ENCODE results near the gene PPP2R1B.

The PPP2R1B gene
- 53.6 to 94.3 (median 63.3) reads per million in 9 experiments for total RNA-seq

GRCh38 chr11:111765984-111766833 lies at the start of gene PPP2R1B:
Gene PPP2R1B, minus strand, starts transcription at chr11:111766389. Its CDS starts 28 bp downstream, at chr11:111766361.
- peak within 1 kb of the TSS; percentile 89 to 98 for H3K4me3 Mint-ChIP-seq
- H3K27ac Mint-ChIP-seq, result peak within 1 kb of the TSS; percentile 91 to 94
- peak; percentile 59 to 65 (median 60) for DNase-seq
- H3K4me1 Mint-ChIP-seq (ENCODE audit: low read depth in 2 of 2), result peaks cover 30 to 37% of the 10 kb centered on the region in 2 donors
- no peaks in the 10 kb centered on the region for H3K27me3 Mint-ChIP-seq
- peaks cover 11% of the 10 kb centered on the region for H3K36me3 Mint-ChIP-seq (ENCODE audit: insufficient read depth)
- H3K9me3 Mint-ChIP-seq, result no peaks in the 10 kb centered on the region
- ATAC-seq (replicated peaks), result peak; percentile 97

DNA sequence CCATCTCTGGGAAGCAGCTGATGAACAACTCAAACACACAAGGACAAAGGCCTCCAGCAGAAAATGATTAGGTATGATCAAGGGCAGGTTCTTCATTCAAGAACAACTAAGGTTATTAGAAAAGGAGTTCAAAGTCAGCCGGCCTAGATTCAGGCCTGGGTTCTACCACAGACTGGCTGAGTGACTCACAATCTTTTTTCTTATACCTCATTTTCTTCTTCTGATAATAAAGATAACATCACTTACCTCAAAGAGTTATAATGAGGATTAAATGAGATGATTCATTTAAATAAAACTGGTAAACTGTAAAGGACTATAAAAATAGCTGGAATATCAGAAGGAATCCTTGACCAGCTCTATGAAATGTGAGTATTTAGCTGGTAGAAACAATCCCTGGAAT lies 49.3 kb upstream of the PPP2R1B start:
- no peaks in the 10 kb centered on the region for H3K9me3 Mint-ChIP-seq
- H3K4me3 Mint-ChIP-seq, result no peak overlapping the region
- no peak for ATAC-seq (replicated peaks)
- H3K4me1 Mint-ChIP-seq (ENCODE audit: low read depth in 2 of 2), result peaks cover 2 to 8% of the 10 kb centered on the region in 2 donors
- H3K27me3 Mint-ChIP-seq, result no peaks in the 10 kb centered on the region
- no peaks in the 10 kb centered on the region for H3K36me3 Mint-ChIP-seq (ENCODE audit: insufficient read depth)
- H3K27ac Mint-ChIP-seq, result peak overlapping the region in 1 of 2 donors; percentile 75
- DNase-seq, result no peak

DNA sequence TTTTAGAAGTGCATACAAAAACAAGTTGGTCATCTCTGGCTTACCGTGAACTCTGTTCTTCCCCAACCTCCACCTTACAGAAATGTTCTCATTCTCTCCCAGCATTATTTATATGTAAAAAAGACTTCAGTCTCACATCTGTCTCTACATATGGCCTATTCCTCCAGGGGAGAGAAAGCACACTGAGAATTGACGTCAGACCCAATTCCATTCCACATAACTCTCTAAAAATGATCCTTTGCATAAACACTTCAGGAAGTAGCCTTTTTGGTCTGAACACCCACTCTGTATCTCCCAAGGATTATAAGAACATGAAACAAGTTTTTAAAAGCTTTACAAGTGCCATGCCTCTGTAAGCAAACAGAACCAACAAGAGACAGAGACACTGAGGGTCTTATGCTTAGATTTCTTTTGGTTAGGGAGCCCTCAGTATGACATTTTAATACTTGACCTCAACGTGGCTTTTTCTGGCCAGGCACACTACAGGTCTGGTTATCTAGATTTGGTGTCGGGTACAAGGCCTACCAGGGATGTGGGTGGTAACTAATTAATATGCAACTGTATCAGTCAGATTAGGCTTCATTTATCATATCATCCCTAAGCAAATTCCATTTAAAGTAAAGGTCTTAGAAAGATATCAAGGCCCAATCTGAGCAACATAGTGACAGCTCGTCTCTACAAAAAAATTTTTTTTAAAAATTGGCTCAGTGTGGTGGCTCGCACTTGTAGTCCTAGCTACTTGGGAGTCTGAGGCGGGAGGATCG lies 48.5 kb upstream of the PPP2R1B start:
- Mint-ChIP-seq H3K27ac (peak overlapping the region in 1 of 2 donors; percentile 75), H3K4me3 (no peak overlapping the region), H3K27me3 (no peaks in the 10 kb centered on the region), H3K9me3 (no peaks in the 10 kb centered on the region), H3K4me1 (ENCODE audit: low read depth in 2 of 2) (peaks cover 2 to 8% of the 10 kb centered on the region in 2 donors), H3K36me3 (ENCODE audit: insufficient read depth) (peaks cover 3% of the 10 kb centered on the region)
- no peak for DNase-seq
- ATAC-seq (replicated peaks), result no peak

DNA sequence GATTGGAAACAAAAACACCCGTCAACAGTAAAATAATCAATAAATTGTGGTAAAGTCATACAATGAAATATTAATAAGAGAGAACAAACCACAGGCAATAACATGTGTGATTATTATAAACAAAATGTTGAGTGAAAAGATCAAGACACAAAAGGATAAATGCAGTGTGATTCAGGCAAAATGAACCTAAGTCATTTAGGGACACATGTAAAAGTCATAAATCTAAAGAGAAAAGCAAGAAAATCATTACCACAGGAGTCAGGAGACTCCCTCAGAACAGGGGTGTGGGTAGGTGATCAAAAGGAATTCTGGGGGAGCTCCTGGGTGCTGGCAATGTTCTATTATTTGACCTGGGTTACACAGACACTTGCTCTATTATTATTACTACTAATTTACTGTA lies 47.9 kb upstream of the PPP2R1B start:
- Mint-ChIP-seq H3K27ac (peak overlapping the region in 1 of 2 donors; percentile 75), H3K9me3 (no peaks in the 10 kb centered on the region), H3K36me3 (ENCODE audit: insufficient read depth) (peaks cover 3% of the 10 kb centered on the region), H3K27me3 (no peaks in the 10 kb centered on the region), H3K4me3 (no peak overlapping the region), H3K4me1 (ENCODE audit: low read depth in 2 of 2) (peaks cover 2 to 8% of the 10 kb centered on the region in 2 donors)
- DNase-seq (no peak), ATAC-seq (replicated peaks) (no peak)

GRCh38 chr11:111812211-111812610 lies 46.0 kb upstream of the PPP2R1B start:
- no peaks in the 10 kb centered on the region for H3K9me3 Mint-ChIP-seq
- no peak for DNase-seq
- peaks cover 16% of the 10 kb centered on the region for H3K36me3 Mint-ChIP-seq (ENCODE audit: insufficient read depth)
- no peak overlapping the region for H3K4me3 Mint-ChIP-seq
- peaks cover 3 to 8% of the 10 kb centered on the region in 2 donors for H3K4me1 Mint-ChIP-seq (ENCODE audit: low read depth in 2 of 2)
- H3K27ac Mint-ChIP-seq, result no peak overlapping the region
- H3K27me3 Mint-ChIP-seq, result no peaks in the 10 kb centered on the region
- ATAC-seq (replicated peaks), result no peak

DNA sequence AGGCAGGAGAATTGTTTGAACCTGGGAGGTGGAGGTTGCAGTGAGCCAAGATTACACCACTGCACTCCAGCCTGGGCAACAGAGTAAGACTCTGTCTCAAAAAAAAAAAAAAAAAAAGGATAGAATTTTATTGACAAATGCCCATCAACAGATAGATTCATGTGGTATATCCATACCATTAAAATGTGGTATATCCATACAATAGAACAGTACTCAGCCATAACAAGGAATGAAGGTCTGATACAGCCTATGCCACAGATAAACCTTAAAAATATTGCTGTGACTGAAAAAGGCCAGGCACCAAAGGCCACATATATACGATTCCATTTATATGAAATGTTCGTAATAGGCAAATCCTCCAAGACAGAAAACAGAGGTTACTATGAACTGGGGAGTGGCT lies 45.3 kb upstream of the PPP2R1B start:
- H3K4me1 Mint-ChIP-seq (ENCODE audit: low read depth in 2 of 2), result peaks cover 3 to 8% of the 10 kb centered on the region in 2 donors
- DNase-seq, result no peak
- peaks cover 16% of the 10 kb centered on the region for H3K36me3 Mint-ChIP-seq (ENCODE audit: insufficient read depth)
- no peaks in the 10 kb centered on the region for H3K27me3 Mint-ChIP-seq
- no peak for ATAC-seq (replicated peaks)
- H3K27ac Mint-ChIP-seq, result no peak overlapping the region
- H3K9me3 Mint-ChIP-seq, result no peaks in the 10 kb centered on the region
- no peak overlapping the region for H3K4me3 Mint-ChIP-seq

GRCh38 chr11:111808834-111809233 lies 42.6 kb upstream of the PPP2R1B start:
- ATAC-seq (replicated peaks), result no peak
- DNase-seq, result no peak
- Mint-ChIP-seq H3K36me3 (ENCODE audit: insufficient read depth) (peaks cover 23% of the 10 kb centered on the region), H3K4me1 (ENCODE audit: low read depth in 2 of 2) (peaks cover under 1 to 2% of the 10 kb centered on the region in 2 donors), H3K4me3 (no peak overlapping the region), H3K27me3 (no peaks in the 10 kb centered on the region), H3K9me3 (no peaks in the 10 kb centered on the region), H3K27ac (peak overlapping the region in 1 of 2 donors; percentile 76)

DNA sequence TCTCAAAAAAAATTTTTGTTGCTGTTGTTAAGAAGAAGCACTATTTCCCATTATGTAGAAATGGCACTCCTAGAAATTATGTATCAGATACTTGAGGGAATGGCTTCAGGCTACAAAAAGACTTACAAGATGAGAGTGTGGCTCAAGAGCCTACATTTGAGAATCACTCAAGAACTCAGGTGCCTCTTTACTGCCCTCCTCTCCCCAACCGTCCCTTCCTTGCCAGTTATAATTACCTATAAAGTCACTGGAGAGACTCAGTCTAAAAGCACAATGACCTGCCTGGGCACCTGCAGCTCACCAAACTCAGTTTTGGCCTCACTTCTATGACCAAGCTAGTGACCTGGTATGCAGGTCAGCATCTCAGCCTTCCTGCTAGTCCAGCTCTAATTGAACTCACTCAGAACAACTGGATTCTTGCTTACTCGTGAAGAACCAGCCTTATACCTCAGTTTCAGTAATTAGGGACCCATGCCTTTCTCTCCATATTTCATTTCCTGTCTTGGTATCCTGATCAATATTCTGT lies 41.9 kb upstream of the PPP2R1B start:
- DNase-seq (no peak), ATAC-seq (replicated peaks) (no peak)
- H3K36me3 Mint-ChIP-seq (ENCODE audit: insufficient read depth), result peaks cover 23% of the 10 kb centered on the region
- no peaks in the 10 kb centered on the region for H3K27me3 Mint-ChIP-seq
- no peaks in the 10 kb centered on the region for H3K9me3 Mint-ChIP-seq
- H3K4me1 Mint-ChIP-seq (ENCODE audit: low read depth in 2 of 2), result peaks cover 0 to 2% of the 10 kb centered on the region in 2 donors
- no peak overlapping the region for H3K4me3 Mint-ChIP-seq
- H3K27ac Mint-ChIP-seq, result peak overlapping the region in 1 of 2 donors; percentile 76

- H3K27ac Mint-ChIP-seq, result no peak overlapping the region
These were observed 40.9 kb upstream of the PPP2R1B start for GRCh38 chr11:111807076-111807475.

DNA sequence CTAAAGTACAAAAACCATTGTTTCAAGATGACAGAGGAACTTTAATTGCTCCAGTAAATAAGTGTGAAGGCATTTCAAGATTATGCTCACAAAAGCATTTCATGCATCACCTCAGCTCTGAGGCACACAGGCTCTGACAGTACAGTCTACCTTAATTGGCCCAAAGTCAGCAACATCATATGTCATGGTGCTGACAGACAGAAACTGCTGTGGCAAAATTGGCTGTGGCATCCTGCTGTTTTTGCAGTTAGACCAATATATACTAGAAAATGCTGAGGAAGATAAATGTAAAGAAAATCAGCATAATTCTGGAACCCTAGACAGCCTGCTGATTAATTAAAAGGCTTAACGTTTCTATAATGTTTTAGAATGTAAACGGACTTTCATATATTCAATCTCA lies 34.9 kb upstream of the PPP2R1B start:
- Mint-ChIP-seq H3K27ac (no peak overlapping the region), H3K9me3 (peaks cover 0 to 3% of the 10 kb centered on the region in 2 donors), H3K4me3 (no peak overlapping the region), H3K27me3 (no peaks in the 10 kb centered on the region), H3K36me3 (ENCODE audit: insufficient read depth) (peaks cover 11% of the 10 kb centered on the region), H3K4me1 (ENCODE audit: low read depth in 2 of 2) (peaks cover 0 to 4% of the 10 kb centered on the region in 2 donors)
- ATAC-seq (replicated peaks) (no peak), DNase-seq (no peak)

More at GRCh38 chr11:111807076-111807475, 40.9 kb upstream of the PPP2R1B start:
- peaks cover 0 to 2% of the 10 kb centered on the region in 2 donors for H3K4me1 Mint-ChIP-seq (ENCODE audit: low read depth in 2 of 2)
- H3K4me3 Mint-ChIP-seq, result no peak overlapping the region
- H3K36me3 Mint-ChIP-seq (ENCODE audit: insufficient read depth), result peaks cover 23% of the 10 kb centered on the region
- H3K9me3 Mint-ChIP-seq, result no peaks in the 10 kb centered on the region
- no peaks in the 10 kb centered on the region for H3K27me3 Mint-ChIP-seq
- ATAC-seq (replicated peaks), result no peak
- no peak for DNase-seq

DNA sequence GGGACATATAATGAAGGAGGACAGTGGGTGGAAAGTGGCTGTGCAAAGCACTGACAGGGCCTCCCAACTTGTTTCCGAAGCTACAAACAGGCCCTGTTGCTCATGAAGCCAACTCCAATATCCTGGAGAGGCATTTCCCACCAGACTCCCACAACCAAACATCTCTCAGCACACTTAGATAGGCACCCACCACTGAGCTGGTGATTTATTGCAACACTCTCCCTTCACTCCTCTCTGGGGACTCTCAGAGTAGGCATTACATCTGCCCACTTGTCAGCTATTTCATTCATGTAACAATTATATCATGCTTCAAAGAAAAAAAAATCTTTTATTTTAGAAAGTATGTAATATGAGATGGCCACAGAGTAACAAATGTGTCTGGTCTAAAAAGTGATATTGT lies 32.1 kb upstream of the PPP2R1B start:
- Mint-ChIP-seq H3K9me3 (peaks cover 0 to 3% of the 10 kb centered on the region in 2 donors), H3K4me1 (ENCODE audit: low read depth in 2 of 2) (peaks cover 0 to 4% of the 10 kb centered on the region in 2 donors), H3K4me3 (no peak overlapping the region), H3K27ac (no peak overlapping the region), H3K27me3 (no peaks in the 10 kb centered on the region), H3K36me3 (ENCODE audit: insufficient read depth) (peaks cover 5% of the 10 kb centered on the region)
- DNase-seq (no peak), ATAC-seq (replicated peaks) (no peak)

GRCh38 chr11:111797145-111797581 lies 31.0 kb upstream of the PPP2R1B start:
- DNase-seq (no peak), ATAC-seq (replicated peaks) (no peak)
- Mint-ChIP-seq H3K4me3 (no peak overlapping the region), H3K27ac (no peak overlapping the region), H3K9me3 (peaks cover 0 to 3% of the 10 kb centered on the region in 2 donors), H3K27me3 (no peaks in the 10 kb centered on the region), H3K4me1 (ENCODE audit: low read depth in 2 of 2) (peaks cover 0 to 4% of the 10 kb centered on the region in 2 donors), H3K36me3 (ENCODE audit: insufficient read depth) (peaks cover 5% of the 10 kb centered on the region)

DNA sequence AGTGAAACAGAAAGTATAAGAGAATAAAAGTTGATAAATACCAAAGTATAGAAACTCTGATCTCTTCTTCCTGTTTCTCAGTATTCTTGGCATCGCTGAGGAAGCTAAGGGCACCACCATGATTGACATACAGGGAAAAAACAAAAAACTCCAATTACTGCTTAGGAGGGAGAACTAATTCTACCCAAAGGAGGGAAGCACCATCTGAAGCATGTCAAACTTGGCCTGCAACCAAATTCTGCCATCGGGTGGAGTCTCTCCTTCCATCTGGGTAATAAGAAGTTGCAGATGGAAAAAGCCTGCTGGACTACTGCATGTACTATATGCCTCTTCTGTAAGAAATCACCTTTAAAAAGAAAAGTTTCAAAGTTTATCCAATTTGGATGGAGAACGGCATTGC lies 30.5 kb upstream of the PPP2R1B start:
- DNase-seq, result no peak
- H3K36me3 Mint-ChIP-seq (ENCODE audit: insufficient read depth), result peaks cover 5% of the 10 kb centered on the region
- no peak for ATAC-seq (replicated peaks)
- H3K27ac Mint-ChIP-seq, result no peak overlapping the region
- H3K27me3 Mint-ChIP-seq, result no peaks in the 10 kb centered on the region
- H3K4me3 Mint-ChIP-seq, result no peak overlapping the region
- peaks cover 0 to 4% of the 10 kb centered on the region in 2 donors for H3K4me1 Mint-ChIP-seq (ENCODE audit: low read depth in 2 of 2)
- H3K9me3 Mint-ChIP-seq, result peaks cover 0 to 3% of the 10 kb centered on the region in 2 donors
